Measurements from ENCODE around the gene TRIM27. TPM values are rescaled to one million over a fixed set of nuclear protein-coding genes. Genes with fewer than 3 reads are reported as not detected.
A peak's percentile ranks its signal among the peaks of the same experiment; 100 is the strongest.
"Not testable (repeated sequence)": the region's sequence is repeated elsewhere in the genome, so short reads cannot be mapped to it uniquely, and the experiment has no call there.

Gene TRIM27
- total RNA-seq, 1 donor from 2014 or later = 78.0 TPM

- H3K4me3 Mint-ChIP-seq = peak overlapping the region; percentile 93
- peak; percentile 85 for DNase-seq (ENCODE audit: extremely low spot score, unreplicated experiment)
- no peaks in the 10 kb centered on the region for H3K36me3 Mint-ChIP-seq
- H3K27me3 Mint-ChIP-seq = peaks cover 16% of the 10 kb centered on the region
- peaks cover 18% of the 10 kb centered on the region for H3K4me1 Mint-ChIP-seq (ENCODE audit: unreplicated experiment)
- TF ChIP-seq CTCF (conservative IDR thresholded peaks at IDR 0.05) = no peak
- peak overlapping the region; percentile 91 for H3K27ac Mint-ChIP-seq
- H3K9me3 Mint-ChIP-seq = no peaks in the 10 kb centered on the region
These were observed 42.6 kb downstream of the TRIM27 start for GRCh38 chr6:28880894-28881780.

- Mint-ChIP-seq H3K4me3 (peak overlapping the region; percentile 93), H3K9me3 (no peaks in the 10 kb centered on the region), H3K27me3 (peaks cover 18% of the 10 kb centered on the region), H3K4me1 (ENCODE audit: unreplicated experiment) (peaks cover 18% of the 10 kb centered on the region), H3K27ac (peak overlapping the region; percentile 91), H3K36me3 (no peaks in the 10 kb centered on the region)
- no peak for DNase-seq (ENCODE audit: extremely low spot score, unreplicated experiment)
- TF ChIP-seq CTCF (conservative IDR thresholded peaks at IDR 0.05) = no peak
These were observed 43.3 kb downstream of the TRIM27 start for GRCh38 chr6:28880519-28880893.

- Mint-ChIP-seq H3K4me3 (no peak overlapping the region), H3K9me3 (no peaks in the 10 kb centered on the region), H3K4me1 (ENCODE audit: unreplicated experiment) (peaks cover 18% of the 10 kb centered on the region), H3K27ac (no peak overlapping the region), H3K36me3 (no peaks in the 10 kb centered on the region), H3K27me3 (peaks cover 21% of the 10 kb centered on the region)
- no peak for TF ChIP-seq CTCF (conservative IDR thresholded peaks at IDR 0.05)
- no peak for DNase-seq (ENCODE audit: extremely low spot score, unreplicated experiment)
These were observed 47.1 kb downstream of the TRIM27 start for GRCh38 chr6:28876710-28877109.

GRCh38 chr6:28875191-28875747 is 48.5 kb downstream of the TRIM27 start:
- no peak overlapping the region for H3K27ac Mint-ChIP-seq
- no peak for TF ChIP-seq CTCF (conservative IDR thresholded peaks at IDR 0.05)

GRCh38 chr6:28872157-28872817 is 51.5 kb downstream of the TRIM27 start:
- DNase-seq (ENCODE audit: extremely low spot score, unreplicated experiment); H3K4me1 Mint-ChIP-seq (ENCODE audit: unreplicated experiment); H3K9me3 Mint-ChIP-seq; H3K27ac Mint-ChIP-seq; H3K36me3 Mint-ChIP-seq; H3K27me3 Mint-ChIP-seq; H3K4me3 Mint-ChIP-seq: not testable (repeated sequence)

More at GRCh38 chr6:28875191-28875747, 48.5 kb downstream of the TRIM27 start:
- Mint-ChIP-seq H3K36me3 (no peaks in the 10 kb centered on the region), H3K4me3 (no peak overlapping the region), H3K9me3 (no peaks in the 10 kb centered on the region), H3K27me3 (peaks cover 15% of the 10 kb centered on the region), H3K4me1 (ENCODE audit: unreplicated experiment) (peaks cover 5% of the 10 kb centered on the region)
- DNase-seq (ENCODE audit: extremely low spot score, unreplicated experiment) = no peak
